ENCODE data around the gene SIGLEC6.

SIGLEC6 gene

DNA sequence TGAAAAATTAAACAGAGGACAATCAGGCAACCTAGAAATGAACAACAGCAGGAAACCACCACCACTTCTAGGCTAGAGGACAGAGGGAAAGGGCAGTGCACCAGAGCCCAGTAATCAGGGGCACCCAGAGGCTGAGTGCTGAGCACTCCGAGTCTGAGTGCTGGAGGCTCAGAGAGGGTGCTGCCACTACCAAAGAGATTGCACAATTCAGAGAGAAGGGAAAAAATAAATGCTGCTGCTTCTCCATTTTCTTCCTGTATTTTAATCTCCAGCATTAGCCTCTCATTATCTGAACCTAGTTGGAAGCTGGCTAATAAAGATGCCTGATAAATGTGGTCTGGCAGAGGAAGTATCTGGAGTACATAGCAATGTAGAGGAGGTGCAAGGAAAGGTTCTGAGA lies 27.8 kb upstream of the SIGLEC6 start:
- no peak for DNase-seq (ENCODE audit: low read depth in 1 of 2, low spot score in 1 of 2)
- in situ Hi-C loops (cut with HindIII; ENCODE audit: low pct_unique_long_range_greater_than_20kb, low sequenced_read_pairs) = no loop called here
- TF ChIP-seq JUND (IDR thresholded peaks at IDR 0.05; ENCODE audit: low read depth) = no peak

GRCh38 chr19:51552996-51553725 lies 21.7 kb upstream of the SIGLEC6 start:
- in situ Hi-C loops (cut with HindIII; ENCODE audit: low pct_unique_long_range_greater_than_20kb, low sequenced_read_pairs) = no loop called here
- TF ChIP-seq JUND (IDR thresholded peaks at IDR 0.05; ENCODE audit: low read depth) = no peak
- peak; percentile 52 to 82 for DNase-seq (ENCODE audit: low read depth in 1 of 2, low spot score in 1 of 2)

DNA sequence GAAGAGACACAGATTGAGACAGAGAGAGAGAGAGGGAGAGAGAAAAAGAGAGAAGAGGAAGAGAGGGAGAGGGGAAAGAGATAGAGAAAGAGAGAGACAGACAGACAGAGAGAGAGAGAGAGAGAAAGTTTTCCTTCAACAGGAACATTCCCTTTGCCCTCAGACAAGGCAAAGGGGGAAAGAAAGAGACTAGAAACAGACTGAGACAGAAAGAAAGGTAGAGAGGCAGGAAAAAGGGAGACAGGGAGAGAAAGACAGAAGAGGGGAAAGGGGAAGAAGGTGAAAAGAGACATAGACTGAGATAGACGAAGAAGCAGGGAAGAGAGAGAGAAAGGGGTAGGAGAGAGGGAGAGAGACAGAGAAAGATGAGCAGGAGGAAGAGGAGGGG lies 21.1 kb upstream of the SIGLEC6 start:
- no peak for TF ChIP-seq JUND (IDR thresholded peaks at IDR 0.05; ENCODE audit: low read depth)
- DNase-seq (ENCODE audit: low read depth in 1 of 2, low spot score in 1 of 2) = no peak
- in situ Hi-C loops (cut with HindIII; ENCODE audit: low pct_unique_long_range_greater_than_20kb, low sequenced_read_pairs) = no loop called here

GRCh38 chr19:51551673-51552432 lies 20.4 kb upstream of the SIGLEC6 start:
- no peak for TF ChIP-seq JUND (IDR thresholded peaks at IDR 0.05; ENCODE audit: low read depth)
- DNase-seq (ENCODE audit: low read depth in 1 of 2, low spot score in 1 of 2) = no peak
- in situ Hi-C loops (cut with HindIII; ENCODE audit: low pct_unique_long_range_greater_than_20kb, low sequenced_read_pairs) = no loop called here

DNA sequence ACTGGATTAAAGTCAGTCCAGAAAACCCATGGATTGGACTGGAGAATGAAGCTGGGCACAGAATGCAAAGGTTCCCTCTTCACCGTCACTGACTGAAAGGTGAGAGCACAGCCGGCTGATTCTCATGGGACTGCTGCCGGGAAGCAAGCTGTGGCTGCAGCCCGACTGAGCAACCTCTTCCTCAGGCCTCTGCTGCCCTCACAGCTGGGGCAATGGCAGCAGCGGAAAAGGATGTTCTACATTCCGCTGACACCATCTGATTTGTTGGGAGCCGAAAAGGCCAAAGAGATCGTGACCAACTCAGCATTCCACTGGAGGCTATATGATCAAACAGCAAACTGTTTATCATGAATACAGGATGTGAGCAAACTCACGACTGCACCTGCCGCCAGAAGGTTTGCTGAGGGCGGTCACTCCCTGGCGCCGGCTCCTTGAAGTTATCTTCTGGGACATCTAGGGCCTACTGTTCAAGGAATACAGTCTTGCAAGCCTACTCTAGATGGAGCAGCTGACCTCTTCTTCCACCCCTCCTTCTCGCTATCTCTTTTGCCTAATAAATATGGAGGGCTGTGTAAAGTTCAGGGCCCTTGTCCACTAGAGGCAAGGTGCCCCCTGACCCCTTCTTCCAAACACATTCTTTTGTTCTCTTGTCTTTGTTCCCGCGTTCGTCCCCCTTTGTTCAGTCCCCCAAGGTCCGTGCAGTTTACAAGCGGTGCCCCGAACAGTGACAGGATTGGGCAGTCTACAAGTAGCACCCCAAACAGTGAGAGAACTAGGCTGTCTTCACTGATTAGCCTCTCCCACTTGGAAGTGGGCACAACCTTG lies 19.6 kb upstream of the SIGLEC6 start:
- no peak for TF ChIP-seq JUND (IDR thresholded peaks at IDR 0.05; ENCODE audit: low read depth)
- DNase-seq (ENCODE audit: low read depth in 1 of 2, low spot score in 1 of 2) = no peak
- in situ Hi-C loops (cut with HindIII; ENCODE audit: low pct_unique_long_range_greater_than_20kb, low sequenced_read_pairs) = no loop called here

GRCh38 chr19:51549533-51550324 lies 18.3 kb upstream of the SIGLEC6 start:
- no peak for TF ChIP-seq JUND (IDR thresholded peaks at IDR 0.05; ENCODE audit: low read depth)
- no peak for DNase-seq (ENCODE audit: low read depth in 1 of 2, low spot score in 1 of 2)
- in situ Hi-C loops (cut with HindIII; ENCODE audit: low pct_unique_long_range_greater_than_20kb, low sequenced_read_pairs) = no loop called here

- no peak for DNase-seq (ENCODE audit: low read depth in 1 of 2, low spot score in 1 of 2)
- TF ChIP-seq JUND (IDR thresholded peaks at IDR 0.05; ENCODE audit: low read depth) = no peak
- in situ Hi-C loops (cut with HindIII; ENCODE audit: low pct_unique_long_range_greater_than_20kb, low sequenced_read_pairs) = no loop called here
Measured at GRCh38 chr19:51548891-51549305, 17.4 kb upstream of the SIGLEC6 start.

GRCh38 chr19:51548213-51548651 lies 16.8 kb upstream of the SIGLEC6 start:
- no peak for TF ChIP-seq JUND (IDR thresholded peaks at IDR 0.05; ENCODE audit: low read depth)
- in situ Hi-C loops (cut with HindIII; ENCODE audit: low pct_unique_long_range_greater_than_20kb, low sequenced_read_pairs) = no loop called here
- DNase-seq (ENCODE audit: low read depth in 1 of 2, low spot score in 1 of 2) = no peak

- in situ Hi-C loops (cut with HindIII; ENCODE audit: low pct_unique_long_range_greater_than_20kb, low sequenced_read_pairs) = no loop called here
- no peak for DNase-seq (ENCODE audit: low read depth in 1 of 2, low spot score in 1 of 2)
- no peak for TF ChIP-seq JUND (IDR thresholded peaks at IDR 0.05; ENCODE audit: low read depth)
Measured at GRCh38 chr19:51547397-51548212, 16.1 kb upstream of the SIGLEC6 start.

DNA sequence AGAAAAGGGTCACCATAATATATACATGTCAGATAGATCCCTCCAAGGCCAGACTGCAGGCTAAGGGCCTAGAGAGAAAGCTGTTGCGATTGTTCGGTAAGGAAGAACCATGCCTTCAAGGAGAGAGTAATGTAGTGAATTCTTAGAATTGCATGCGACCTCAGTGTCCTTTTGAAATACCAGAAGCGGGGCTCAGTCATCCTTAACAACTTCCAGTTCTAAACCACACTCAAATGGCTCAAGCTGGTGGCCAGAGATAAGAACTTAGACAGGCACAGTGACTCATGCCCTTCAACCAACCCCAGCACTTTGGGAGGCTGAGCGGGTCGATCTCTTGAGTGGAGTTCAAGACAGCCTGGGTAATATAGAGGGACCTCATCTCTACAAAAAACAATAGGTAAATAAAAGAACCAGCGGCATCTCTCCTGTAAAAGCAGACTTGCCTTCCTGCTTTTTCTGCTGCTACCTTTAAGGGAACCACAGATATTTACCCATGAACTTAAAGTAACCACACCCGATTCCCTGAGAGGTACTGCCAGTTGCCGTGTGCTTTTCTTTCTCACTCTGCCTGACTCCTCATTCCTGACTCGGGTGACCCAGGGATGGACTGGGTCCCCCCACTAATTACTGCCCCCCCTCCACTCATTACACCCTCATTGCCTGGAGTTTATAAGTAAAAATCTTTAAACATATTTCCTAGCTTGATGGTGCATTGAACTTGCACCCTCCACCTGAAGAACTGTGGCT lies 15.4 kb upstream of the SIGLEC6 start:
- DNase-seq (ENCODE audit: low read depth in 1 of 2, low spot score in 1 of 2) = no peak
- in situ Hi-C loops (cut with HindIII; ENCODE audit: low pct_unique_long_range_greater_than_20kb, low sequenced_read_pairs) = no loop called here
- TF ChIP-seq JUND (IDR thresholded peaks at IDR 0.05; ENCODE audit: low read depth) = no peak

All from T47D (cell line).